Suppressor macrophage treated with lipopolysaccharide for 1 hour (primary cell): ENCODE data around the gene CDKN2C.

Experiments used
- DNase-seq, 3 donors: peaks; one replicate each; pipeline ENCODE4 v3.0.0-alpha.2; 2020 to 2022

CDKN2C gene

DNA sequence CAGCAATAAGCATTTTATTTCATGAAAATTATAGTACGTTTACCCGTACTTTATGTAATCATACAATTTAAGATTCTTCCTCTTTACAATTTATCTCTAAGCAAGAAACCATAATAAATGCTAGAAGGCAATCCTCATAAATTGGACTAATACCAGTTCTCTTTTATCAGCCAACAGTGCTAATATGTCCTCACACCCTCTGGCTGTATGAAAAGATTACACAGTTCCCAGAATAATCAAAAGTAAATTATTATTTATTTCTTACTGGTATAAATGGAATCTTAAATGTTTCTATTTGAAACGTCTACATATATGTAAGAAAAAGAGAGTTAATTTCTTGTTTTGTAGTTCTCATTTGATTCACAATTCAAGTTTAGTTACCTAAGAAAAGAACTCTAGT, 3.1 kb upstream of the CDKN2C start:
- no peak for DNase-seq

DNA sequence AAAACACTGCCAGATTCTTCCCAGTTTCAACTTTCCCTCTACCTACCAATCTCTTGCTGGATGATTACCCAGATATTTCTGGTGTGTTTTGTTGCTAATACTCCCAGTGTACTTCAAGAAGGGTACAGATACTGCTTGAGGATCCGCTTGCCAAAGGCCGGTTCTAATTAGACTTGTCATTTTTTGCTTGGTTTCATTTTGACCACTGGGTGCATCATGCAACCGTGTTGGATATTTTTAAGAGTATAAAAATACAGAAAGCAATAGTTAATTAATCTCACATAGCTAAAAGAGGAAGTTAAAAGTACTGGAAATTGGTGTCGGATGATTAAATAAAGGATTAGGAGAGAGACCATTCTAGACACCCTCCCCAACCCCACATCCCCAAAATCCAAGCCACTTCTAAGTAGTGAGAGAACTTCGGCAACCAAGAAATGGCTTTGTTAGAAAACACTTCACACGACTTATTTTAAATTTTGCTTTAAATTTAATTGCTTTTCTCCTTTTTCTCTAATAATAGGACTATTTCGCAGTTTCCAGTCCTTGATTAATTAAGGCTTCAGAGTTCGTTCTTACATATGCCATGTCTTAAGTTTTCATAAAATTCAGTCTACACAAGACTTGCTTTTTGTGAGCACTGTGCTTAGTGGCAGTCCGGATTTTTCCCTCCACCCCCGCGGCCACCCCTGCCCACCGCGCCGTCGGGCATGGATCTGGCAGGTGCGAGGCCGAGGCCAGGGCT, 2.5 kb upstream of the CDKN2C start:
- peak; percentile 20 to 27 (median 26) for DNase-seq

DNA sequence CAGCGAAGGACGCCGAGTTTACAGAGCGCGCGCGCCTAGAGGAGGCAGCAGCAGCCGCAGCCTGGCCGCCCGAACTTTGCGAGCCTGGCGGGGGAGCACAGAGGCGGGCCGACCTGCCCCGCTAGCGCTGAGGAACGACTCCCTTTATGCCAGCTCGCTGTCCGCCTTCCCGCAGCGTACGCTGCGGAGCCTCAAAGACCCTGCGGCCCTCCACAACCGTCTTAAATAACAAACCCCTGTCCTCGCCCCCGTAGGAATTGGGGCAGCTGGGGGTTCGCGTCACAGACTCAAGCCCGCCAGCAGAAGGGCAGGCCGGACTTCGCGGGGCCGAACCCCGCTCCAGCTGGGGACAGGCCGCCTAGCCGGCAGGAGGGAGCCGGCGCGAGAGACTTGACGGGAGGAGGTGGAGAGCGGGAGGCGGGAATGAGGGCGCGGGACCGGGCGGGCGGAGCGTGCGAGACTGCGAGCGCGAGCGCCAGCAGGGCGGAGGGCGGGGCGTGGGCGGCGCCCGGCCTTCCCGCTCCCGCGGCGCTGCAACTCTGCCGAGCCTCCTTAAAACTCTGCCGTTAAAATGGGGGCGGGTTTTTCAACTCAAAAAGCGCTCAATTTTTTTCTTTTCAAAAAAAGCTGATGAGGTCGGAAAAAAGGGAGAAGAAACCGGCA, 1.8 kb upstream of the CDKN2C start:
- peak; percentile 89 to 95 (median 93) for DNase-seq

DNA sequence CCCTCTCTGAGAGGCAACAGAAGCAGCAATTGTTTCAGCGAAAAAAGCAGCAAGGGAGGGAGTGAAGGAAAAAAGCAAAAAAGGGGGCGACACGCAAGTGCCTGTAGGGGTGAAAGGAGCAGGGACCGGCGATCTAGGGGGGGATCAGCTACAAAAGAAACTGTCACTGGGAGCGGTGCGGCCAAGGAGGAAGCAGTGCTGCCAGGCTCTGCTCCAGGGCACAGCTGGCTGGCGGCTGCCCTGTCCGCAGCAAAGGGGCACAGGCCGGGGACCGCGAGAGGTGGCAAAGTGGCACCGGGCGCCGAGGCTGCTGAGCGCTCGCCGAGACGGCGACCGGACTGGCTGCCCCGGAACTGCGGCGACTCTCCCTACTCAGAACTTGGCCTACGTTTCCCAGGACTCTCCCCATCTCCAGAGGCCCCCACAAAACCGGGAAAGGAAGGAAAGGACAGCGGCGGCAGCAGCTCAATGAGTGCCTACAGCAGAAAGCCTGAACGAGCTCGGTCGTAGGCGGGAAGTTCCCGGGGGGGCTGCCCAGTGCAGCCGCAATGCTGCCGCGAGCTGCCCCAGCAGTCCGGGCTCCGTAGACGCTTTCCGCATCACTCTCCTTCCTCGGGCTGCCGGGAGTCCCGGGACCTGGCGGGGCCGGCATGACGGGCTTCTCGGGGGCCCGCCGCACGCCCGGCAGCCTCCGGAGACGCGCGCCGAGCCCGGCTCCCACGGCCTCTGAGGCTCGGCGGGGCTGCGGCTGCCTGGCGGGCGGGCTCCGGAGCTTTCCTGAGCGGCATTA, 1.0 kb upstream of the CDKN2C start:
- peak; percentile 64 to 77 (median 68) for DNase-seq

DNA sequence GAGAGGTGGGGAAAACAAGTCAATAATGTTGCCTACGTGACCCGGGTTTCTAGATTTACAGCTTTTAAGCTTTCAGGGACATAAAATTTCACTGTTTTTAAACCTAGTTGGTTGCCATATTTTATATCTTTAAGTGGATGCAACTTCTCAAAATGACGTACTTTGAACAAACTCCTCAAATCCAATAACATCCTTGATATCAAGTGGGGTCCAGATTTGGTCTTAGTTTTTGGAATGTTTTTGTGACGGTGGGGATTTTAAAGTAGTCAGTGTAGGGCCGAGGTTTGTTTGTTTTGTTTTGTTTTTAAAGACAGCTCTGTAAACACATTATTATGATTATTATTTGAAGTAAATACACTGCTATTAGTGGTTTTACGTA, 453 bp downstream of the CDKN2C start:
- DNase-seq, result no peak

DNA sequence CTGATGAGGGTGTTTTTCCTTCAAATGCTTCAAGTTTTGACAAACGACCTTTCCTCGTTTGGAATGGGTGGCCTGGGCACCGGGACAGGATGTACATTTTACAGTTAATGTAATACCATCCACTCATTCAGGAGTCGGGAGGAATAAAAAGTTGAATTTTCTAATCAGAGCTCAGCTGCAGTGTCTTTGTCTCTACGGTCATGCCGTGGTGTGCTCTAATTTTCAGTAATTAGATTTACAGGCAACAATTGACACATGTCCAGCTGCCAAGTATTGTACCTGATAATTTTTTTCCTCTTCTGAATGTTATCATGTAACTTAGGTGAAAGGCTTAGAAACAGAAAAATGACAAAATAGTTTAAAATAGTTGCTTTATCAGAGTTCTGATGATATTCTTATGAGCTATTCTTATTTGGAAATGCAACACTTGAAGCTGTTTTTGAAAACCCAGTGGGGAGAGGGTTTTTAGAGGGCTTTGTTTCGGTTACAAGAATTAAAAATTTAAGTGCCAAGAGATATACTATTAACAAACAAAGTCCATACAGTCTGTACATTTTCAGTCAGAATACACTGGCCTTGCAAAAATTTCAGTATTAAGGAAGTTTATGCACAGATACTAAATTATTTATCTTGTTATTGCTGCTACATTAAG, 1.0 kb downstream of the CDKN2C start:
- no peak for DNase-seq

DNA sequence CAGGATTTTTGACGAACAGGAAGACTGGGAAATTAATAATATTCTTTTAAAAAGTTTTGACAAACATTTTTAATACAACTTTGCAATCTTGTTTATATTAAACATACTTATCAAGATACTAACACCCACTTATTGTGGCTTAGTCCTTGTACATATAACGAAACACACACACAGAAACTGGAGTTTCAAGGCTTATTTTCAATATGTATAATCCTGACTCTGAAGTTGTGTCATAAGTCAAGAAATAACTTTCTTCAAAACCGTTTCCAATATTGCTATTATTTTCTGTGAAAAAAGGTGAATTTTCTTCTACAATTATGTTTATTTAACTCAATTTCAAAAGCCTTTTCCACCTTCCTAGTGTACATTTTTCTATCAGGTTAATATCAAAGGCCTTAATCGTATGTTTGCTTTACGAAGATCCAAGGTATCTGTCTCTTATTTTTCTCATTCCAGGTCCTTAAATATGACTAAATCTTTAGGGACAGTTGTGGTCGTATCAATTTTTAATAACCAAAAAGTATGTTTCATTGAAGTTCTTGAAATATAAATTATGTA, 1.8 kb downstream of the CDKN2C start:
- DNase-seq, result no peak

DNA sequence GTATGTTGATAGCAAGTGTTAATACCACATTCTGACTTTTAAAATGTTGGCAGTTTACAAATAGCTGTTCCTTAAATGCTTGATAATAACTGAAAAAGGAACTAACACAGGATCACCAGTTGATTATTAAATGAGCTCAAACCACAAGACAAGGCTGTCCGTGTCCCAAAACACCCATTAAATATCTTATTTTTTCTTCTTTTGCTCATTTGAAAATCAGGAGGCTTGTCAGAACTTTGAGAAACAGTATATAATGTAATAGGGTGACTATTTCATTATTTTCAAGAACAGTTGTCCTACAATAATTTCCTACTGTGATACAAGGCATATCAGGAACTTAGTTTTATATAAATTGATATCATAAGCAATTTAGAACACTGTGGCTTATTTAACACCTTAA, 2.7 kb downstream of the CDKN2C start:
- DNase-seq, result peak in 1 of 3 donors; percentile 20

DNA sequence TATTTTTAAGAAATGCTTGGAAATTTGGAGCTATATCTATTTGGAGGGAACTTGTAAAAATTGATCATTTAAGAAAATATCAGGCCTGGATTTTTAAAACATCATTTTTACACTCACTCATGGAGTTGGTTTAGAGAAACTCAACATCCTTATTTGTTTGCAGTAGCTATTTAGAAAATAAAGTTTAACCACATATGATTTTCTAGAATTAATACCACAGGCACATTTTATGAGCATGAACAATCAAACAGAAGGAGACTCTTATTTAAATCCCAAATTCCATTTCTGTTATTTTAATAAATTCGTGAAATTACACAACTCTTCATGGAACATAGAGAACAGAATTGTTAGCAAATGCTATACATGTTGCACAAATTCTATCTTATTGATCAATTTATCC, 3.2 kb downstream of the CDKN2C start:
- DNase-seq, result no peak

DNA sequence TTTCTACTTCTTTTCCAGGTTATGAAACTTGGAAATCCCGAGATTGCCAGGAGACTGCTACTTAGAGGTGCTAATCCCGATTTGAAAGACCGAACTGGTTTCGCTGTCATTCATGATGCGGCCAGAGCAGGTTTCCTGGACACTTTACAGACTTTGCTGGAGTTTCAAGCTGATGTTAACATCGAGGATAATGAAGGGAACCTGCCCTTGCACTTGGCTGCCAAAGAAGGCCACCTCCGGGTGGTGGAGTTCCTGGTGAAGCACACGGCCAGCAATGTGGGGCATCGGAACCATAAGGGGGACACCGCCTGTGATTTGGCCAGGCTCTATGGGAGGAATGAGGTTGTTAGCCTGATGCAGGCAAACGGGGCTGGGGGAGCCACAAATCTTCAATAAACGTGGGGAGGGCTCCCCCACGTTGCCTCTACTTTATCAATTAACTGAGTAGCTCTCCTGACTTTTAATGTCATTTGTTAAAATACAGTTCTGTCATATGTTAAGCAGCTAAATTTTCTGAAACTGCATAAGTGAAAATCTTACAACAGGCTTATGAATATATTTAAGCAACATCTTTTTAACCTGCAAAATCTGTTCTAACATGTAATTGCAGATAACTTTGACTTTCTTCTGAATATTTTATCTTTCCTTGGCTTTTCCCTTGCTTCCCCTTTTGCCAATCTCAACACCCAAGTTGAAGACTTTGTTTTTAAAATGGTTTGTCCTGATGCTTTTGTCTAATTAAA, 4.0 kb downstream of the CDKN2C start:
- no peak for DNase-seq

DNA sequence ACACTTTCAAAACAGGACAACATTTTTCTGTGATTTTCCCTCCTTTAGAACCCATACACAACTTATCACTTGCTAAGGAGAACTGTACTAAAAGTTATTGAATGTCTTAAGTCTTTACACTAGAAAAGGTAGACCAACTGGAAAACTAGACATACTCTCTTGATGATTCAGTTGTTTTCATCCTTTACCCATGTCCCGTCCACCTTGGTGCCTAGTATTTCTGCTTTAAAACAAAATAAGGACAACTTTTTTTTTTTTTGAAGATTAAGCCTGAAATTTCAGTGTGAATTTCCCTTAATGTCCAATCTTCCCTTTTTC, 4.5 kb downstream of the CDKN2C start:
- DNase-seq, result no peak

DNA sequence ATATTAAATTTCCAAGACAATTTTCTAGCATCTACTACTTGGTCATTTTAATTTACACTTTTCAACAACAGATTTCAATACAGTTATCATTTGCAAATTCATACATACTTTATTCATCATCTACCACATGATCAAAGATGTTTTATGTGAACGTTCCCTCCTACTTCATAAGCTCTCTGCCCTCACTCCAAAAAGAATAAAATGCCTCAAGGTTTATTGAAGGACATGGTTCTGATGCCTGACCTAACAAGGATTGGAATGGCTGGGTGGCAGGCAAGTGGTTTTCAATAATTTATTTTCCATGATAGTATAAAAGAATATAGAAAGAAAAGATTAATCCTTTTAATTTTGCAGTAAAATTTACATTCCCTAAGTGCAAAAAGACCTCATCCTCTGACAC, 5.4 kb downstream of the CDKN2C start:
- no peak for DNase-seq

DNA sequence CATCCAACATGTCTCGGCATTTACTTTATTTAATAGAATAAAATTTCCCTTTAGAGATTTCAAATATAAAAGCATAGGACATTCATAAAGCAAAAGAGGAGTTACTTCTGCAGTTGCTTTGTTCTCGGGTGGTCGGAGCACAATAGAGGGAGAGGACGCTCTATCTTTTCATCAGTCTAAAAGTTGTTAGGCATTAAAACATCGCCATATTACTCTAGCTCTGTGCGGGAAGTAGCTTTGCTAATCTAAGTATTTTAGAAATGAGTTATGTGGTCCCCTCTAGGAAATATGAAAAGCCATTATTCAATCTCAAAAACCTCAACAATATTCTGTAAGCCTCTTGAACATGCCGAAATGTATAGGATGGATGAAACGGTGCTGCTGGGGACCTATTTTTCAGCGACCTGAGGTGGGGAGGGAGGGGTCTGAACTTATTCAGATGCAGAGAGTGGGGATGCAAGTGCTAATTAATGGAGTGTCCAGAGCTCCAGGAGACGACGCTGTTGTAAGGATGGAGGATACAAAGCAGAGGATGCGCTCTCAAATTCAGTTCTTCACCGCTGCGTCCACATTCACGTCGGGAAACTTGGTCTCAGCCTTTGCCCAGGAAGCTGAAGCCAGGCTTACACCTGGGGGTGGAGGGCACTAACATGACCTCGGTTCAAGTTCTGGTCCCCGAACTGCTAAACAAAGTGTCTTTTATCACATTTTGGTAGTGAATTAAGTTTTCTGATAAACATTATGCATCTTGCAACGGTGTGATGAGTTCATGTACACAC, 6.3 kb downstream of the CDKN2C start:
- DNase-seq, result no peak

DNA sequence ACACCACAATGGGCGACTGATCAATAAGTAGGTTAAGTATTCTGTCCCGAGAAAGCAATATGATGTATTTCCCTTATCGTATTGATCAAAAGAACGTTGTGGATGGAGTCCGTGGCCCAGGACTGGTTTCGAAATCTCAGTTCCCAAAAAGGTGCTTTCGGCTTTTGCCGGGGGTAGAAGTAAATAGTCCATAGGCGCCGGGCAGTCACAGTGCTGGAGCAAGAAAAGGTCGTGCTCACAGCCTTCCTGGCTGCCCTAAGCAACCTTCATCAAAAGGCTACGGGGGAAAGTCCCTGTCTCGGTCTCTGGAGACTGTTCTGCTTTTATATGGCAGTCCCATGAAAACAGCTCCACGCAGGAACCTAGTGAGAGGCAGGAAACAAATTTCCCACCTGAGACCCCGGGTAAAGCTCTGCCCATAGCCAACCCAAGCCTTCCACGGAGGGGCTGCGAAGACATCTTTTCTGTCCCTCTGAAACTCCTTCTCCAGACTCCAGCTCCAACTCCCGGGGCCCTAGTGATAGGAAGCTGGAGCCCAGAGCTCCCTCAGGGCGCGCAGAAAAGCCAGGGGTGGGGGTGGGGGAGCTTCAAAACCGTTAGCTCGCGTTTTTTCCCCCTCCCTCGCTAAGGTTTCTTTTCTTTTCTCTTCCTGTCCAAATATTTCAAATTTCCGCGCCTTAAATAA, 7.0 kb downstream of the CDKN2C start:
- peak; percentile 63 to 68 (median 65) for DNase-seq

DNA sequence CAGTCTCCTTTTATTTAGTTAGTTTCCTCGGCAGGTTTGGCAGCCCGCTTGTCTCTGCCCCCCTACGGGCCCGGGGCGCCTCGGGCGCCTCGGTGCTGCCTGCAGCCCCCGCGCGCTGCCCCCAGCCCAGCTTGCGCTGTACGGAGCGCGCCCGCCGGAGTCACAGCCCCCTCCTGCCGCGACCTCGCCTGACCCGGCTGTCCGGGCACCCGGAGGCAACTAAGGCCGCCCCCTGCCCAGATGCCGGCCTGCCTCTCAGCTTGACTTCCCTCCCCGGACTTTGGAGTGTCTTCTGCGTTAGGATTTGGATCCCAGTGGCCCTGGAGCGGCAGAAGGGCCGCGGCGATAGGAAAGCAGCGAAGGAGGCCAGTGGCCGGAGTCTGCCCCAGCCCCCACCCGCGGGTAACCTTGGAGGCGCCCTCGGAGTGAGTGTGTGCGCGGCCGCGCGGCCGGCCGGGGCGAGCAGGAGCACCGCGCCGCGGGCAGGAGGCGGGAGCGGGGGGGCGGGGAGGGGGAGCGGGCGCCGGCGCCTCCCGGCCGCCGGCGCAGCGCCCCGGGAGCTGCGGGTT, 7.6 kb downstream of the CDKN2C start:
- peak in 2 of 3 donors; percentile 39 to 64 for DNase-seq

DNA sequence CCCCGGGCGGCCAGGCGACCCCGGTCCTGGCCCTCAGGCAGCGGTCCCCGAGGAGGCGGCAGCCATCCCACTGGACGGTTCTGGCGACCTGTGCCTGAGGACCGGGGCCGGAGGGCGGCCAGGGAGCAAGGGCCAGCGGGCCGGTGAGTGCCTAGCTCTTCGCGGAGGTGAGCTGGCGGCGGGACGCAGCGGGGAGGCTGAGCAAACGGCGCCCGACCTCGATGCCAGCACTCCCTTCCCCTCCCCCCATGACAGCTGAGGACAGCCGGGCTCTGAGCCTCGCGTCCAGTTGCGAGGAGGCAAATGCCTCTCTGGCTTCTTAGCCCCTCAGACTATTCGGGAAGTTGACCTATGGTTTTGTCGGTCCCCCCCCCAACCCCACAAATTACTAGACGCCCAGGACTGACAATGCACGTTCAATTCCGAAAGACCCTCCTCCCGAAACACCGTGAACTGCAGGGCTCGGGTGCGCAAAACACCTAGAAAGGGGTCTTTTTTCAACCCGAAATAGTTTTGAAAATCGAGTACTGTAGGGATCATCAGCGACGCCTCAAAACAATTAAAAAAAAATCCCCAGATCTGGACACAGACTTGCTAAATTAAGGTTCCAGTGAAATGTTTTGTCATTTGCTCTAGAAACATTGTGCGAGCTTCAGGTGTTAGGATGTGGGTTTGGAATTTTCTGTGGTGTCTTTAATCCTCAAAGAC, 8.3 kb downstream of the CDKN2C start:
- DNase-seq, result peak in 2 of 3 donors; percentile 31 to 52

DNA sequence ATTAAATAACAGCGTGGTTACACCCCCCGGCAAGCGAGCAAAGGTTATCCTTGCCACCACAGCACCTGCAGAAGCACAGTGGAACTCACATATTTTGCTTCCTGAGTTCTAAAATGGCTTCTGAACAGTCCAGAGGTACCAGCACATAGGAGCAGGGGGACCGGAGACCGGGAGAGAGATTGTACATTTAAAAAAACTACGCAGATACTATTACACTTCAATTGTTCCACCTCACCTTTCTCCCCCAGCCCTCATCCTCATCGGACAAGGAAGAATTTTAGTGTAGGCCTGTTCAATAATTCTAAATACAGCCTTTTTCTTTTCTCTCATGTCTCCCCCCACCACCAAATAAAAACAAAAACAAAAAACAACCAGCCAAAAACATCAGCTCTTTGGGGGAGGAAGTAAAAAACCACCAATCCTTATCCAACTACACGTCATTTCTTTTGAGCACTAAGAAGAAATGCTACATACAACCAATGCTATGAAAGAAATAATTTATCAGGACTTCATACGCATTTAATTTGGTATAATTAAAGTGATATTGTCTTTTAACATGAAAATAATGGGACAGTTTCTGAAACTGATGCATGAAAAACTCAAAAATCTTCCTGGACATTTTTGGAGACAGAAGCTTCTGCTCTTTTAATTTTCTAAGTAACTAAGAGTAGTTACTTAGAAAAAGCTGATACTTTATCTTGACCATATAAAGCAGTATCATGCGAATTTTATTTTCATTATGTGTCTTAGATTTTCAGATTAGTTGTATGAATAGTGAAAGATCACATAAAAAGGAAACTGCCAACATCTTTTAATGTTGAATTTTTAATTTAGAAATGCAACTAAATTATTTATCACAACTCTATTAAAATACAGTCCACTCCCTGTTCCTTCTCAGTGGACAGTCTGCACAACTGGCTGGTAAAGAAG, 9.1 kb downstream of the CDKN2C start:
- DNase-seq, result no peak

DNA sequence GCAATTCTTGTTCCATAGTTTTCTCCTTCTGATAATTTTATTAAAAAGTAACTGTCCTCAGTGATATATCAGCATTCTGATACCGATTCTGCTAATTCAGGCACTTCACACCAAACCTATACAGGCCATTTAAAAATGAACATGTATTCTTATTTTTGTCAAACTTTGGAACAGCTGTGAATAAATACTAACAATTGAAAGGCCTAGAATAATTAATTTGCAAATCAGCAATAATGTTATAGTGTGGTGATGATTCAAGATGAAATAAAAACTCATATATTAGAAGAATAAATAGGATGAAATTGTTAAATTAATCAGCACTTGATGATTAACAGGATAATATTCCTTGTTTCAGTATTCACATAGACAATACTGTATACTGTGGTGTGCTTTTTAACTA, 9.9 kb downstream of the CDKN2C start:
- DNase-seq, result no peak

DNA sequence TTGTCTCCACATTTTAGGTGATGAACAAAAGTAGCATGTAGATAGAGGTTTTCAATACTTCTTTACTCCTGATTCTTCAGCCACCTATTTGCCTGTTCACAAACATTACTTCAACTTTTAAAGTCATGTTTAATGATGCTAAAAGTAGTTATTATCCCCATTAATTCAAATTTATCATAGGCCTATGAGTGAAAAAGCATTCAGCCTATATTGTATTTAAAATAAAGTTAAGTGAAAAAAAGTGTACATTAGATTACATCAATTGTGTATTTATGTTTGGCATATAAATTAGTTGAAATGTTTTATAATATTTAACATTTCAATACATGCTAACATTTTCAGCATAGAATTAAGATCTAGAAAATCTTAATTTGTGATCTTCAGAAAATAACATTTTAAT, 10.5 kb downstream of the CDKN2C start:
- no peak for DNase-seq
